Left lung (tissue), 10 donors: ENCODE measurements around the gene ERCC1. TPM values are rescaled to one million over a fixed set of nuclear protein-coding genes. Genes with fewer than 3 reads are reported as not detected.
A peak's percentile ranks its signal among the peaks of the same experiment; 100 is the strongest.

ENCODE experiments used
- ATAC-seq: fragments of 200-7000 bp; cut with Tn5 transposase; one replicate; pipeline ENCODE4 v1.9.1; 2020; ENCODE audit warnings: moderate library complexity
- DNase-seq, 4 donors: peaks; one replicate each; pipeline ENCODE4 v3.0.0-alpha.2; 2013 to 2020
- H3K27ac ChIP-seq, 2 donors: fragments of 200-600 bp; sonication (generic) in 1 of 2; one replicate each; pipeline versions ENCODE4 v1.5.0 to v1.8.0; 2020 to 2021
- H3K27me3 ChIP-seq, 2 donors: fragments of 200-600 bp; sonication (generic) in 1 of 2; one replicate each; pipeline versions ENCODE4 v1.5.0 to v1.8.0; 2020 to 2021
- H3K36me3 ChIP-seq, 2 donors: fragments of 200-600 bp; sonication (generic) in 1 of 2; one replicate each; pipeline versions ENCODE4 v1.5.0 to v1.8.0; 2020 to 2021
- H3K4me1 ChIP-seq, 2 donors: fragments of 200-600 bp; one replicate each; pipeline ENCODE4 v1.8.0; 2021
- H3K4me3 ChIP-seq, 2 donors: fragments of 200-600 bp; sonication (generic) in 1 of 2; one replicate each; pipeline versions ENCODE4 v1.5.0 to v1.8.0; 2020 to 2021; ENCODE audit warnings: mild to moderate bottlenecking in 1 of 2
- H3K9me3 ChIP-seq, 2 donors: fragments of 200-600 bp; sonication (generic) in 1 of 2; one replicate each; pipeline versions ENCODE4 v1.5.0 to v1.8.0; 2020 to 2021
- intact Hi-C, 2 donors: fragments of 100-400 bp; cut with DNase I; formaldehyde crosslinking; loops; one replicate each; pipeline versions ENCODE4 v1.11.2 to v1.14.2; 2022
- polyA plus RNA-seq, 6 donors: library from polyadenylated mRNA; unstranded; fragments of 120-200 nt; gene quantifications; one replicate each; pipeline ENCODE4 v1.2.1, GENCODE V29; 2013; ENCODE audit not compliant: insufficient read length in 6 of 6
- total RNA-seq, 2 donors: library from RNA; stranded (reverse); fragmentation: NEBNext Ultra II Directional; extraction: Animal tissue kit (Norgen Biotek cat#: 25700); gene quantifications; one replicate each; pipeline ENCODE4 v1.2.1, GENCODE V29; 2021
- TF ChIP-seq, protein P1 (sequence below), 2 donors: fragments of 200-600 bp; sonication (generic) in 1 of 2; IDR thresholded peaks; one replicate each; pipeline versions ENCODE4 v1.5.0 to v1.8.0; 2021; ENCODE audit warnings: antibody characterized with exemption in 2 of 2
- donor health status: DM: no; HTN: yes; CAD: no.
- donor health status: DM: no; HTN: no; CAD: no.

ERCC1 gene
- total and polyA plus RNA-seq, 8 donors: 56.1 to 108 (median 85.1) TPM

DNA sequence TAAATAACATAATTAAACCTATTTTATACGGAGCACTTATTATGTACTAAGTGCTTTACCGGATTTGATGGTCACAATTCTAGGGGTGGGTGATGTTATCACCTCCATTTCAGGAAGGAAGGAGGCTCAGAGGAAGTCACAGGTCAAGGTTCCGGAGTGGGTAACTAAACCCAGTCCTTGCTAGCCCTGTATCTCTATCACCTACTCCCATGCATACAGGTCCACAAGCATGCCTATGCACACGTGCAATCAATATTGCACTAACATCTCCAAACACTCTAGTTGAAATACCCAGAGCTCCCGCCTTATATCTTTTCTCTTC is 26.3 kb upstream of the ERCC1 start:
- intact Hi-C loops: no loop called here
- peaks cover 21 to 48% of the 10 kb centered on the region in 2 donors for H3K4me1 ChIP-seq
- ATAC-seq: peak; percentile 9
- peak overlapping the region; percentile 77 to 92 for H3K27ac ChIP-seq
- H3K4me3 ChIP-seq: peak overlapping the region; percentile 39 to 48
- no peaks in the 10 kb centered on the region for H3K36me3 ChIP-seq
- no peaks in the 10 kb centered on the region for H3K9me3 ChIP-seq
- no peaks in the 10 kb centered on the region for H3K27me3 ChIP-seq
- DNase-seq: no peak
- TF ChIP-seq, protein P1, sequence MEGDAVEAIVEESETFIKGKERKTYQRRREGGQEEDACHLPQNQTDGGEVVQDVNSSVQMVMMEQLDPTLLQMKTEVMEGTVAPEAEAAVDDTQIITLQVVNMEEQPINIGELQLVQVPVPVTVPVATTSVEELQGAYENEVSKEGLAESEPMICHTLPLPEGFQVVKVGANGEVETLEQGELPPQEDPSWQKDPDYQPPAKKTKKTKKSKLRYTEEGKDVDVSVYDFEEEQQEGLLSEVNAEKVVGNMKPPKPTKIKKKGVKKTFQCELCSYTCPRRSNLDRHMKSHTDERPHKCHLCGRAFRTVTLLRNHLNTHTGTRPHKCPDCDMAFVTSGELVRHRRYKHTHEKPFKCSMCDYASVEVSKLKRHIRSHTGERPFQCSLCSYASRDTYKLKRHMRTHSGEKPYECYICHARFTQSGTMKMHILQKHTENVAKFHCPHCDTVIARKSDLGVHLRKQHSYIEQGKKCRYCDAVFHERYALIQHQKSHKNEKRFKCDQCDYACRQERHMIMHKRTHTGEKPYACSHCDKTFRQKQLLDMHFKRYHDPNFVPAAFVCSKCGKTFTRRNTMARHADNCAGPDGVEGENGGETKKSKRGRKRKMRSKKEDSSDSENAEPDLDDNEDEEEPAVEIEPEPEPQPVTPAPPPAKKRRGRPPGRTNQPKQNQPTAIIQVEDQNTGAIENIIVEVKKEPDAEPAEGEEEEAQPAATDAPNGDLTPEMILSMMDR (IDR thresholded peaks at IDR 0.05): no peak

DNA sequence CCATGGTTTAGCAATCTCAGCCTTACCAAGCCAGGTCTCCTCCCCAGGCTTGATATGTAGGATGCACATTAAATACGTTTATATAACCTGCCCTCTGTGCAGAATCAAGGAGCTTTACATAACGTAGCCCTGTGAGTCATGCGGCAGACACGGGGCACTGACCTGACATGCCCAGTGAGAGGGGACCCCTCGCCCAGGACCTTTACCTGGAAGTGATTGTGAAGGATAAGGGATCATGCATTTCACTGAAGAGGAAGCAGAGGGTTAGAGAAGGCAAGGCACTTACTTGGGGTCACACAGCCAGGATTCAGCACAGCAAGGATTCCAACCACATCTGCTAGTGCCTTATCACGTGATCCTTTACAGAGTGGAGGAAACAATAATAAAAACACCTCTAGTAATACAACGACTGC is 25.2 kb upstream of the ERCC1 start:
- TF ChIP-seq, protein P1 (IDR thresholded peaks at IDR 0.05): no peak
- H3K4me1 ChIP-seq: peaks cover 24 to 45% of the 10 kb centered on the region in 2 donors
- ATAC-seq (no peak), DNase-seq (no peak)
- intact Hi-C loops: no loop called here
- no peak overlapping the region for H3K27ac ChIP-seq
- no peaks in the 10 kb centered on the region for H3K36me3 ChIP-seq
- H3K9me3 ChIP-seq: no peaks in the 10 kb centered on the region
- no peak overlapping the region for H3K4me3 ChIP-seq
- no peaks in the 10 kb centered on the region for H3K27me3 ChIP-seq

DNA sequence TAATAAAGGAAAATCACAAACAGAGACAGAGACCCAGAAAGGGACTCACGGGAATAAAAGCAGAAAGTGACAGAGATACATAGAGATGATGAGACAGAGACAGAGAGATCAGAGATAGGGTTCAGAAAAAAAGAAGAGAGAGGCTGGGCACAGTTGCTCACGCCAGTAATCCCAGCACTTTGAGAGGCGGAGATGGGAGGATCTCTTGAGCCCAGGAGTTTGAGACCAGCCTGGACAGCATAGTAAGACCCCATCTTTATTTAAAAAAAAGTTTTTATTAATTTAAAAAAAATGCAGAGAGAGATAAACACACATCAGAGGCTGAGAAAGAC is 24.7 kb upstream of the ERCC1 start:
- TF ChIP-seq, protein P1 (IDR thresholded peaks at IDR 0.05): no peak
- Histone ChIP-seq H3K9me3 (no peaks in the 10 kb centered on the region), H3K27ac (no peak overlapping the region), H3K4me1 (peaks cover 22 to 46% of the 10 kb centered on the region in 2 donors), H3K27me3 (no peaks in the 10 kb centered on the region), H3K4me3 (no peak overlapping the region), H3K36me3 (no peaks in the 10 kb centered on the region)
- intact Hi-C loops: no loop called here
- ATAC-seq: no peak
- DNase-seq: no peak

DNA sequence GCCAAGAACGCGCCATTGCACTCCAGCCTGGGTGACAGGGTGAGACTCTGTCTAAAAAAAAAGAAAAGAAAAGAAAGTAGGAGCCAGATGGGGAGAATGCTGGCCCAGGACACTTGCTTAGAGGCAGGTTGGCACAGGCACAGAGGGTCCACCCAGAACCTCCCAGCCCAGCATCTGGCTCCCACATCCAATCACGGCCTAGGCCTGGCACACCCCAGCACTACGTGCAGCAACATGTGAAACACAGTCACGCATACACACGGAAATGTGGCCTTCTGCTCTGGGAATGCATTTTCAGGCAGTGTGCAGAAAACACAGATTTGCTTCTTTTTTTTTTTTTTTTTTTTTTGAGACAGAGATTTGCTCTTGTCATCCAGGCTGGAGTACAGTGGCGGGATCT is 23.2 kb upstream of the ERCC1 start:
- TF ChIP-seq, protein P1 (IDR thresholded peaks at IDR 0.05): no peak

DNA sequence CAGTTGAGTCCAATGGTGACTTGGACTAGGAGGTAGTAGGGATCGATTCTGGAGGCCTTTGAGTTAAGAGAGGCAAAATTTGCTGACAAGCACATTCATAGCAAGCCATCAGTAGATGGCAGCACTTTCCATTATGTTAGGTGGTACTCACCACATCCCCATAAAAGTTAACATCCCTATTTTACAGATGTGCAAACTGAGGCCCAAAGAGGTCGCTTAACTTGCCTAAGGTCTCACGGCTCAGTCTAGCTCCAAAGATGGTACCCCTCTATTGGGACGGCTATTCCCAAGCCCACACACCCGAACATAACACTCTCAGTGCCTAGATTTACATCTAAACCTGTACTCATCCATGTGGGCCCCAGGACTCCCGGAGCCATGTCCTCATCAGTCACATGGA is 22.6 kb upstream of the ERCC1 start:
- ATAC-seq: no peak
- H3K9me3 ChIP-seq: no peaks in the 10 kb centered on the region
- H3K27me3 ChIP-seq: no peaks in the 10 kb centered on the region
- peaks cover 21 to 52% of the 10 kb centered on the region in 2 donors for H3K4me1 ChIP-seq
- intact Hi-C loops: no loop called here
- TF ChIP-seq, protein P1 (IDR thresholded peaks at IDR 0.05): no peak
- H3K36me3 ChIP-seq: no peaks in the 10 kb centered on the region
- no peak overlapping the region for H3K4me3 ChIP-seq
- H3K27ac ChIP-seq: no peak overlapping the region
- DNase-seq: no peak

More for the DNA sequence above, 23.2 kb upstream of the ERCC1 start:
- Histone ChIP-seq H3K9me3 (no peaks in the 10 kb centered on the region), H3K4me1 (peaks cover 27 to 58% of the 10 kb centered on the region in 2 donors), H3K4me3 (no peak overlapping the region), H3K36me3 (no peaks in the 10 kb centered on the region), H3K27me3 (no peaks in the 10 kb centered on the region), H3K27ac (no peak overlapping the region)
- ATAC-seq (no peak), DNase-seq (no peak)
- intact Hi-C loops: no loop called here
